Smooth muscle cell (in vitro differentiated cells): Measurements from ENCODE around the gene LCLAT1. TPM values are rescaled to one million over a fixed set of nuclear protein-coding genes. Genes with fewer than 3 reads are reported as not detected.

Experiments
- DNase-seq: peaks from one replicate; lab custom pipeline; 2025; ENCODE audit not compliant: unreplicated experiment; lab: John Stamatoyannopoulos, UW
- H2AFZ ChIP-seq: fragments of 200-600 bp; sonication (generic); 2 replicates; pipeline ENCODE4 v1.6.0; 2016; ENCODE audit warnings: antibody characterized with exemption, low read depth, mild to moderate bottlenecking
- H3F3A ChIP-seq: fragments of 200-600 bp; sonication (generic); 2 replicates; pipeline ENCODE4 v1.6.0; 2017; ENCODE audit warnings: antibody characterized with exemption, low read depth
- H3K27ac ChIP-seq: fragments of 200-600 bp; sonication (generic); 2 replicates; pipeline ENCODE4 v1.5.1; 2016; ENCODE audit warnings: low read depth, mild to moderate bottlenecking
- H3K27me3 ChIP-seq: fragments of 200-600 bp; sonication (generic); 2 replicates; pipeline ENCODE4 v1.6.1; 2016; ENCODE audit warnings: low read depth, mild to moderate bottlenecking
- H3K36me3 ChIP-seq: fragments of 200-600 bp; sonication (generic); 2 replicates; pipeline ENCODE4 v1.5.1; 2016; ENCODE audit warnings: low read depth
- H3K4me1 ChIP-seq: fragments of 200-600 bp; sonication (generic); 2 replicates; pipeline ENCODE4 v1.5.1; 2016; ENCODE audit warnings: low read depth
- H3K4me2 ChIP-seq: fragments of 200-600 bp; sonication (generic); 2 replicates; pipeline ENCODE4 v1.6.0; 2016; ENCODE audit warnings: mild to moderate bottlenecking
- H3K4me3 ChIP-seq: fragments of 200-600 bp; sonication (generic); 2 replicates; pipeline ENCODE4 v1.5.1; 2016; ENCODE audit warnings: mild to moderate bottlenecking
- H3K79me2 ChIP-seq: fragments of 200-600 bp; sonication (generic); 2 replicates; pipeline ENCODE4 v1.6.0; 2016; ENCODE audit warnings: low read depth, mild to moderate bottlenecking
- H3K9ac ChIP-seq: fragments of 200-600 bp; sonication (generic); 2 replicates; pipeline ENCODE4 v1.6.0; 2016; ENCODE audit warnings: low read depth
- H3K9me3 ChIP-seq: fragments of 200-600 bp; sonication (generic); replicated peaks from 2 replicates; pipeline ENCODE4 v1.5.1; 2016; ENCODE audit warnings: low read depth
- H4K20me1 ChIP-seq: fragments of 200-600 bp; sonication (generic); 2 replicates; pipeline ENCODE4 v1.6.0; 2016; ENCODE audit warnings: low read depth
- CTCF ChIP-seq: fragments of 200-600 bp; sonication (generic); IDR thresholded peaks from 2 replicates; pipeline ENCODE4 v1.5.1; 2017; ENCODE audit warnings: borderline replicate concordance, mild to moderate bottlenecking, antibody characterized with exemption; ENCODE audit not compliant: insufficient read depth, poor library complexity, severe bottlenecking
- WGBS: methylation state at CpG from one replicate; pipeline ENCODE4 v1.1.7; 2016; ENCODE audit warnings: low lambda C conversion rate; 5-methylcytosine and 5-hydroxymethylcytosine counted together
- polyA plus RNA-seq: library from polyadenylated mRNA; unstranded; fragments of >200 nt; fragmentation: Nextera tagmentation; extraction: Ambion mirVana; gene quantifications from 2 replicates; pipeline ENCODE4 v1.2.1, GENCODE V29; 2016
- total RNA-seq: library from RNA; depleted of rRNA; stranded (reverse); fragments of >200 nt; gene quantifications from 2 replicates; pipeline ENCODE4 v1.2.3, GENCODE V29; 2014

LCLAT1 gene
- total and polyA plus RNA-seq, 2 experiments from 2014 or later = 2.6 to 11.7 TPM

GRCh38 chr2:30652271-30652915 lies 205.3 kb downstream of the LCLAT1 start:
- H3K36me3 ChIP-seq = no peaks in the 10 kb centered on the region
- H3K4me1 ChIP-seq = no peaks in the 10 kb centered on the region
- no peaks in the 10 kb centered on the region for H3K27me3 ChIP-seq
- no peak overlapping the region for H3K4me3 ChIP-seq
- no peak for DNase-seq
- no peak for TF ChIP-seq CTCF
- no peak overlapping the region for H2AFZ ChIP-seq
- no peaks in the 10 kb centered on the region for H3K79me2 ChIP-seq
- no peak overlapping the region for H3K27ac ChIP-seq
- no peak overlapping the region for H3K4me2 ChIP-seq
- H4K20me1 ChIP-seq = no peaks in the 10 kb centered on the region
- WGBS = 66% methylated on average over 8 of the region's 8 CpGs
- no peaks in the 10 kb centered on the region for H3F3A ChIP-seq
- no peak overlapping the region for H3K9ac ChIP-seq
- H3K9me3 ChIP-seq = no peaks in the 10 kb centered on the region

- Histone ChIP-seq H3K4me1 (no peaks in the 10 kb centered on the region), H3K27ac (no peak overlapping the region), H2AFZ (no peak overlapping the region), H3K36me3 (no peaks in the 10 kb centered on the region), H3K9ac (no peak overlapping the region), H4K20me1 (no peaks in the 10 kb centered on the region), H3K4me3 (no peak overlapping the region), H3F3A (no peaks in the 10 kb centered on the region), H3K79me2 (no peaks in the 10 kb centered on the region), H3K9me3 (no peaks in the 10 kb centered on the region), H3K27me3 (no peaks in the 10 kb centered on the region), H3K4me2 (no peak overlapping the region)
- DNase-seq = no peak
- TF ChIP-seq CTCF = no peak
- 77% methylated on average over 2 of the region's 2 CpGs for WGBS
These were observed 206.8 kb downstream of the LCLAT1 start for GRCh38 chr2:30653847-30654246.

GRCh38 chr2:30654404-30654803 lies 207.4 kb downstream of the LCLAT1 start:
- H3K9me3 ChIP-seq = no peaks in the 10 kb centered on the region
- H3K79me2 ChIP-seq = no peaks in the 10 kb centered on the region
- no peak overlapping the region for H3K27ac ChIP-seq
- H3K36me3 ChIP-seq = no peaks in the 10 kb centered on the region
- H2AFZ ChIP-seq = no peak overlapping the region
- no peak overlapping the region for H3K4me2 ChIP-seq
- no peak overlapping the region for H3K9ac ChIP-seq
- DNase-seq = no peak
- H3K4me3 ChIP-seq = no peak overlapping the region
- no peaks in the 10 kb centered on the region for H4K20me1 ChIP-seq
- no peaks in the 10 kb centered on the region for H3K27me3 ChIP-seq
- no peaks in the 10 kb centered on the region for H3K4me1 ChIP-seq
- no peaks in the 10 kb centered on the region for H3F3A ChIP-seq
- WGBS = 93% methylated on average over 3 of the region's 3 CpGs
- TF ChIP-seq CTCF = no peak

GRCh38 chr2:30655211-30655610 lies 208.2 kb downstream of the LCLAT1 start:
- Histone ChIP-seq H3K27me3 (no peaks in the 10 kb centered on the region), H3K79me2 (no peaks in the 10 kb centered on the region), H3F3A (no peaks in the 10 kb centered on the region), H3K27ac (peak overlapping the region; percentile 15), H3K36me3 (no peaks in the 10 kb centered on the region), H2AFZ (no peak overlapping the region), H3K9me3 (no peaks in the 10 kb centered on the region), H3K4me1 (no peaks in the 10 kb centered on the region), H3K9ac (no peak overlapping the region), H3K4me3 (no peak overlapping the region), H4K20me1 (no peaks in the 10 kb centered on the region), H3K4me2 (no peak overlapping the region)
- 88% methylated on average over 6 of the region's 6 CpGs for WGBS
- TF ChIP-seq CTCF = no peak
- DNase-seq = no peak
